ENCODE data around the gene PSMB9. TPM values are rescaled to one million over a fixed set of nuclear protein-coding genes. Genes with fewer than 3 reads are reported as not detected.
"Not testable (repeated sequence)": the region's sequence is repeated elsewhere in the genome, so short reads cannot be mapped to it uniquely, and the experiment has no call there.

The PSMB9 gene
- 22.5 TPM for polyA plus RNA-seq (2013, experiment 1 of 2)
- 23.3 TPM for polyA plus RNA-seq (2013, experiment 2 of 2)

DNA sequence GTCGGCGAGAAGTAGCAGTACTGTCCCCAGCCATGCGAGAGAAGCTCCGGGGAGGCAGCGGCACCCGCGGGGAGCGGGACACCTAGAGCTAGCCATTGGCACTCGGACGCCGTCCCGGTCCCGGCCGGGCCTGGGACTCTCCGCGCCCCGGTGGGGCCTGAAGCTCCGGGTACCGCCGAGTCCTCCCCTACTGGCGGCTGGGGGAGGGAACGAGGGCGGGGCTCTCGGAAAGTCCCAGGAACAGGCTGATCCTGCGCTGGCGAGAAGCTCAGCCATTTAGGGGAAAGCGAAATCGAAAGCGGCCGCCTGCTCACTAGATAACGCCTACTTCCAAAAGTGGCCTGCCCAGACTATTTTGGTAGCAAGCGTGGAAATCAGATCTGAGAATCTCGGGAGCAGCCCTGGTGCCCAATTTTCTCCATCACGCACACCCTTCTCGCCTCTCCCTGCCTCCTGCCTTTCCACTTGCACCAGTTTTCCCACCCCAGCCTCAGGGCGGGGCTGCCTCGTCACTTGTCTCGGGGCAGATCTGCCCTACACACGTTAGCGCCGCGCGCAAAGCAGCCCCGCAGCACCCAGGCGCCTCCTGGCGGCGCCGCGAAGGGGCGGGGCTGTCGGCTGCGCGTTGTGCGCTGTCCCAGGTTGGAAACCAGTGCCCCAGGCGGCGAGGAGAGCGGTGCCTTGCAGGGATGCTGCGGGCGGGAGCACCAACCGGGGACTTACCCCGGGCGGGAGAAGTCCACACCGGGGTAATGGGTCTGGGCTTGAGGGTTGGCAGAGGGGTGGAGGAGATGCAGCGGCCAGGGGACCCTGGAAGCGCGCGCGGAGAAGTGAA, at the start of gene PSMB9, which contains the start of gene TAP1:
PSMB9 (plus strand) TSS at position 652 of the 835 bp plus-strand sequence; CDS start at position 690, 38 bp downstream.
TAP1 (minus strand) TSS at position 164 of the 835 bp plus-strand sequence; CDS start at position 96, 68 bp downstream.
- peak within 1 kb of the TSS; percentile 73 to 97 for H3K18ac ChIP-seq (ENCODE audit: low read depth in 1 of 2, low read length in 2 of 2)
- peak within 1 kb of the TSS; percentile 85 for H3K27ac ChIP-seq (ENCODE audit: low read length, poor library complexity, severe bottlenecking)
- H3K4me1 ChIP-seq (ENCODE audit: control insufficient read depth, insufficient read depth, low read depth, low read length): peaks cover 12% of the 10 kb centered on the region
- H2BK15ac ChIP-seq (ENCODE audit: low read depth, poor library complexity, severe bottlenecking): peak within 1 kb of the TSS; percentile 60
- H2AK5ac ChIP-seq (ENCODE audit: low read length, severe bottlenecking): no peak within 1 kb of the TSS
- H4K91ac ChIP-seq (ENCODE audit: low read length): peak within 1 kb of the TSS; percentile 80
- H3K14ac ChIP-seq (ENCODE audit: low read length in 2 of 2): peak within 1 kb of the TSS in 1 of 2 experiments; percentile 88
- H4K8ac ChIP-seq (ENCODE audit: low read length): peak within 1 kb of the TSS; percentile 40
- H3K4me2 ChIP-seq (ENCODE audit: low read length, poor library complexity, severe bottlenecking): peak within 1 kb of the TSS; percentile 94
- H3K4me3 ChIP-seq (ENCODE audit: insufficient read depth in 1 of 2, low read depth in 1 of 2, low read length in 2 of 2): peak within 1 kb of the TSS; percentile 88
- under 1% methylated on average over 68 of the region's 68 CpGs for WGBS
- H2BK5ac ChIP-seq (ENCODE audit: low read depth, low read length, poor library complexity, severe bottlenecking): peak within 1 kb of the TSS; percentile 74
- H3K4ac ChIP-seq (ENCODE audit: low read depth in 1 of 2, low read length in 2 of 2): peak within 1 kb of the TSS; percentile 57 to 83
- H3K23ac ChIP-seq (ENCODE audit: low read length in 2 of 2): peak within 1 kb of the TSS in 1 of 2 experiments; percentile 95
- H2AFZ ChIP-seq (ENCODE audit: low read depth, low read length): peak within 1 kb of the TSS; percentile 97
- H3K9ac ChIP-seq (ENCODE audit: low read length): peak within 1 kb of the TSS; percentile 90
- H2BK12ac ChIP-seq (ENCODE audit: low read length in 2 of 2): peak within 1 kb of the TSS; percentile 55 to 67
- peaks cover 27% of the 10 kb centered on the region for H3K79me1 ChIP-seq (replicated peaks; ENCODE audit: low read length, poor library complexity, severe bottlenecking)
- no peaks in the 10 kb centered on the region for H3K27me3 ChIP-seq (ENCODE audit: control insufficient read depth in 1 of 2, insufficient read depth in 1 of 2, low read length in 2 of 2)
- H2BK120ac ChIP-seq (ENCODE audit: low read depth, low read length): peak within 1 kb of the TSS; percentile 71
- H3K9me3 ChIP-seq (ENCODE audit: control insufficient read depth, low read length): no peaks in the 10 kb centered on the region
- peaks cover 10 to 47% of the 10 kb centered on the region in 2 experiments for H3K36me3 ChIP-seq (ENCODE audit: control insufficient read depth in 1 of 2, insufficient read depth in 2 of 2, low read depth in 1 of 2, low read length in 2 of 2)
- peak; percentile 97 for DNase-seq

DNA sequence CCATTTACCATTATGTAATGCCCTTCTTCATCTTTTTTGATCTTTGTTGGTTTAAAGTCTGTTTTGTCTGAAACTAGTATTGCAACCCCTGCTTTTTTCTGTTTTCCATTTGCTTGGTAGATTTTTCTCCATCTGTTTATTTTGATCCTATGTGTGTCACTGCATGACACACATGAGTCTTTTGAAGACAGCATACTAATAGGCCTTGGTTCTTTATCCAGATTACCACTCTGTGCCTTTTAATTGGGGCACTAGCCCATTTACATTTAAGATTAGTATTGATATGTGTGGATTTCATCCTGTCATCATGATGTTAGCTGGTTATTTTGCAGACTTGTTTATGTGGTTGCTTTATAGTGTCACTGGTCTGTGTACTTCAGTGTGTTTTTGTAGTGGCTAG, 48.6 kb upstream of the PSMB9 start:
- H4K91ac ChIP-seq (ENCODE audit: low read length); H3K4me3 ChIP-seq (ENCODE audit: insufficient read depth in 1 of 2, low read depth in 1 of 2, low read length in 2 of 2); H3K18ac ChIP-seq (ENCODE audit: low read depth in 1 of 2, low read length in 2 of 2); H2BK15ac ChIP-seq (ENCODE audit: low read depth, poor library complexity, severe bottlenecking); H2BK120ac ChIP-seq (ENCODE audit: low read depth, low read length); H3K9ac ChIP-seq (ENCODE audit: low read length); H2BK5ac ChIP-seq (ENCODE audit: low read depth, low read length, poor library complexity, severe bottlenecking); H3K4ac ChIP-seq (ENCODE audit: low read depth in 1 of 2, low read length in 2 of 2); DNase-seq; H3K14ac ChIP-seq (ENCODE audit: low read length in 2 of 2); H3K4me1 ChIP-seq (ENCODE audit: control insufficient read depth, insufficient read depth, low read depth, low read length); H3K27ac ChIP-seq (ENCODE audit: low read length, poor library complexity, severe bottlenecking); H3K79me1 ChIP-seq (replicated peaks; ENCODE audit: low read length, poor library complexity, severe bottlenecking); H3K9me3 ChIP-seq (ENCODE audit: control insufficient read depth, low read length); H3K4me2 ChIP-seq (ENCODE audit: low read length, poor library complexity, severe bottlenecking); H3K36me3 ChIP-seq (ENCODE audit: control insufficient read depth in 1 of 2, insufficient read depth in 2 of 2, low read depth in 1 of 2, low read length in 2 of 2); H3K23ac ChIP-seq (ENCODE audit: low read length in 2 of 2); H2AFZ ChIP-seq (ENCODE audit: low read depth, low read length); H2AK5ac ChIP-seq (ENCODE audit: low read length, severe bottlenecking); H2BK12ac ChIP-seq (ENCODE audit: low read length in 2 of 2); H4K8ac ChIP-seq (ENCODE audit: low read length): not testable (repeated sequence)
- peaks cover 9 to 55% of the 10 kb centered on the region in 2 experiments for H3K27me3 ChIP-seq (ENCODE audit: control insufficient read depth in 1 of 2, insufficient read depth in 1 of 2, low read length in 2 of 2)

GRCh38 chr6:32807020-32807580, 46.9 kb upstream of the PSMB9 start:
- no peak for DNase-seq
- H4K91ac ChIP-seq (ENCODE audit: low read length): no peak overlapping the region
- 79% methylated on average over 5 of the region's 5 CpGs for WGBS

GRCh38 chr6:32809171-32809570, 44.8 kb upstream of the PSMB9 start:
- Histone ChIP-seq H4K8ac (ENCODE audit: low read length) (no peak overlapping the region), H3K27ac (ENCODE audit: low read length, poor library complexity, severe bottlenecking) (no peak overlapping the region), H3K4me1 (ENCODE audit: control insufficient read depth, insufficient read depth, low read depth, low read length) (no peaks in the 10 kb centered on the region), H2AFZ (ENCODE audit: low read depth, low read length) (no peak overlapping the region), H3K18ac (ENCODE audit: low read depth in 1 of 2, low read length in 2 of 2) (no peak overlapping the region), H3K23ac (ENCODE audit: low read length in 2 of 2) (no peak overlapping the region), H3K9ac (ENCODE audit: low read length) (no peak overlapping the region), H3K27me3 (ENCODE audit: control insufficient read depth in 1 of 2, insufficient read depth in 1 of 2, low read length in 2 of 2) (peaks cover 21 to 39% of the 10 kb centered on the region in 2 experiments), H3K79me1 (replicated peaks; ENCODE audit: low read length, poor library complexity, severe bottlenecking) (no peaks in the 10 kb centered on the region), H2AK5ac (ENCODE audit: low read length, severe bottlenecking) (no peak overlapping the region), H4K91ac (ENCODE audit: low read length) (no peak overlapping the region), H3K4me2 (ENCODE audit: low read length, poor library complexity, severe bottlenecking) (no peak overlapping the region), H3K4ac (ENCODE audit: low read depth in 1 of 2, low read length in 2 of 2) (no peak overlapping the region), H3K36me3 (ENCODE audit: control insufficient read depth in 1 of 2, insufficient read depth in 2 of 2, low read depth in 1 of 2, low read length in 2 of 2) (no peaks in the 10 kb centered on the region), H2BK120ac (ENCODE audit: low read depth, low read length) (no peak overlapping the region), H2BK5ac (ENCODE audit: low read depth, low read length, poor library complexity, severe bottlenecking) (no peak overlapping the region), H3K9me3 (ENCODE audit: control insufficient read depth, low read length) (no peaks in the 10 kb centered on the region), H2BK15ac (ENCODE audit: low read depth, poor library complexity, severe bottlenecking) (no peak overlapping the region), H2BK12ac (ENCODE audit: low read length in 2 of 2) (no peak overlapping the region), H3K14ac (ENCODE audit: low read length in 2 of 2) (no peak overlapping the region), H3K4me3 (ENCODE audit: insufficient read depth in 1 of 2, low read depth in 1 of 2, low read length in 2 of 2) (no peak overlapping the region)
- no peak for DNase-seq
- no CpG with 5 or more reads among the region's 1 CpG for WGBS

More at GRCh38 chr6:32807020-32807580, 46.9 kb upstream of the PSMB9 start:
- no peak overlapping the region for H2BK12ac ChIP-seq (ENCODE audit: low read length in 2 of 2)
- H3K23ac ChIP-seq (ENCODE audit: low read length in 2 of 2): no peak overlapping the region
- no peak overlapping the region for H2BK15ac ChIP-seq (ENCODE audit: low read depth, poor library complexity, severe bottlenecking)
- H3K79me1 ChIP-seq (replicated peaks; ENCODE audit: low read length, poor library complexity, severe bottlenecking): no peaks in the 10 kb centered on the region
- no peak overlapping the region for H3K18ac ChIP-seq (ENCODE audit: low read depth in 1 of 2, low read length in 2 of 2)
- no peak overlapping the region for H3K27ac ChIP-seq (ENCODE audit: low read length, poor library complexity, severe bottlenecking)
- H3K4ac ChIP-seq (ENCODE audit: low read depth in 1 of 2, low read length in 2 of 2): no peak overlapping the region
- H3K4me3 ChIP-seq (ENCODE audit: insufficient read depth in 1 of 2, low read depth in 1 of 2, low read length in 2 of 2): no peak overlapping the region
- H3K4me1 ChIP-seq (ENCODE audit: control insufficient read depth, insufficient read depth, low read depth, low read length): no peaks in the 10 kb centered on the region
- no peaks in the 10 kb centered on the region for H3K36me3 ChIP-seq (ENCODE audit: control insufficient read depth in 1 of 2, insufficient read depth in 2 of 2, low read depth in 1 of 2, low read length in 2 of 2)
- H3K9ac ChIP-seq (ENCODE audit: low read length): no peak overlapping the region
- H3K9me3 ChIP-seq (ENCODE audit: control insufficient read depth, low read length): no peaks in the 10 kb centered on the region
- no peak overlapping the region for H2BK120ac ChIP-seq (ENCODE audit: low read depth, low read length)
- H4K8ac ChIP-seq (ENCODE audit: low read length): no peak overlapping the region
- no peak overlapping the region for H2AFZ ChIP-seq (ENCODE audit: low read depth, low read length)
- no peak overlapping the region for H2AK5ac ChIP-seq (ENCODE audit: low read length, severe bottlenecking)
- peaks cover 5 to 43% of the 10 kb centered on the region in 2 experiments for H3K27me3 ChIP-seq (ENCODE audit: control insufficient read depth in 1 of 2, insufficient read depth in 1 of 2, low read length in 2 of 2)
- H3K4me2 ChIP-seq (ENCODE audit: low read length, poor library complexity, severe bottlenecking): no peak overlapping the region
- H3K14ac ChIP-seq (ENCODE audit: low read length in 2 of 2): no peak overlapping the region
- H2BK5ac ChIP-seq (ENCODE audit: low read depth, low read length, poor library complexity, severe bottlenecking): no peak overlapping the region
